ENCODE results near the gene MMP7.

DNA sequence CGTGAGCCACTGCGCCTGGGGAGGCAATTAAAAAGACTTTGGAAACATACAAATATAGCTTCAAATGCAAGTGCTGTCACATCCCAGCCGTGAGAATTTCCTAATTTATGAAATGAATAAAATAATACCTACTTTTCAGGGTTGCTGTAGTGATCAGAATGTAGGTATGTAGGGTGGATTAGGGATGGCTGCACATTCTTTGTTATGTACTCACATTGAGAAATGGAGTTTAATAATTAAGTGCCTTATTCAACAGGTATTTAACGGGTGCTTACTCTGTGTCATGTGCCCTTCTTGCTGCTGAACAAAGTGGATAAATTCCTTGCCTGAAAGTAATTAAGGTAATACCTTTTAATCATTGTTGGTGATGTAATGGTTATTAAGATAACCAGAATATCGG is 37.0 kb downstream of the MMP7 start:
- TF ChIP-seq, protein P1, sequence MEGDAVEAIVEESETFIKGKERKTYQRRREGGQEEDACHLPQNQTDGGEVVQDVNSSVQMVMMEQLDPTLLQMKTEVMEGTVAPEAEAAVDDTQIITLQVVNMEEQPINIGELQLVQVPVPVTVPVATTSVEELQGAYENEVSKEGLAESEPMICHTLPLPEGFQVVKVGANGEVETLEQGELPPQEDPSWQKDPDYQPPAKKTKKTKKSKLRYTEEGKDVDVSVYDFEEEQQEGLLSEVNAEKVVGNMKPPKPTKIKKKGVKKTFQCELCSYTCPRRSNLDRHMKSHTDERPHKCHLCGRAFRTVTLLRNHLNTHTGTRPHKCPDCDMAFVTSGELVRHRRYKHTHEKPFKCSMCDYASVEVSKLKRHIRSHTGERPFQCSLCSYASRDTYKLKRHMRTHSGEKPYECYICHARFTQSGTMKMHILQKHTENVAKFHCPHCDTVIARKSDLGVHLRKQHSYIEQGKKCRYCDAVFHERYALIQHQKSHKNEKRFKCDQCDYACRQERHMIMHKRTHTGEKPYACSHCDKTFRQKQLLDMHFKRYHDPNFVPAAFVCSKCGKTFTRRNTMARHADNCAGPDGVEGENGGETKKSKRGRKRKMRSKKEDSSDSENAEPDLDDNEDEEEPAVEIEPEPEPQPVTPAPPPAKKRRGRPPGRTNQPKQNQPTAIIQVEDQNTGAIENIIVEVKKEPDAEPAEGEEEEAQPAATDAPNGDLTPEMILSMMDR (conservative IDR thresholded peaks at IDR 0.05; ENCODE audit: low read depth, low read length) = no peak
- TF ChIP-seq FOS (IDR thresholded peaks at IDR 0.05; ENCODE audit: low read depth, low read length) = no peak
- TF ChIP-seq RCOR1 (IDR thresholded peaks at IDR 0.05; ENCODE audit: insufficient replicate concordance, low read length) = no peak
- TF ChIP-seq, protein P2, sequence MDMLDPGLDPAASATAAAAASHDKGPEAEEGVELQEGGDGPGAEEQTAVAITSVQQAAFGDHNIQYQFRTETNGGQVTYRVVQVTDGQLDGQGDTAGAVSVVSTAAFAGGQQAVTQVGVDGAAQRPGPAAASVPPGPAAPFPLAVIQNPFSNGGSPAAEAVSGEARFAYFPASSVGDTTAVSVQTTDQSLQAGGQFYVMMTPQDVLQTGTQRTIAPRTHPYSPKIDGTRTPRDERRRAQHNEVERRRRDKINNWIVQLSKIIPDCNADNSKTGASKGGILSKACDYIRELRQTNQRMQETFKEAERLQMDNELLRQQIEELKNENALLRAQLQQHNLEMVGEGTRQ (IDR thresholded peaks at IDR 0.05; ENCODE audit: low read depth, low read length) = no peak
- TF ChIP-seq POLR2A (IDR thresholded peaks at IDR 0.05; ENCODE audit: low read depth, low read length) = no peak
- TF ChIP-seq, protein P3, sequence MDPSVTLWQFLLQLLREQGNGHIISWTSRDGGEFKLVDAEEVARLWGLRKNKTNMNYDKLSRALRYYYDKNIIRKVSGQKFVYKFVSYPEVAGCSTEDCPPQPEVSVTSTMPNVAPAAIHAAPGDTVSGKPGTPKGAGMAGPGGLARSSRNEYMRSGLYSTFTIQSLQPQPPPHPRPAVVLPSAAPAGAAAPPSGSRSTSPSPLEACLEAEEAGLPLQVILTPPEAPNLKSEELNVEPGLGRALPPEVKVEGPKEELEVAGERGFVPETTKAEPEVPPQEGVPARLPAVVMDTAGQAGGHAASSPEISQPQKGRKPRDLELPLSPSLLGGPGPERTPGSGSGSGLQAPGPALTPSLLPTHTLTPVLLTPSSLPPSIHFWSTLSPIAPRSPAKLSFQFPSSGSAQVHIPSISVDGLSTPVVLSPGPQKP (IDR thresholded peaks at IDR 0.05; ENCODE audit: borderline replicate concordance, low read depth, low read length) = no peak
- no peak for TF ChIP-seq RFX5 (IDR thresholded peaks at IDR 0.05; ENCODE audit: low read depth, low read length)
